ENCODE measurements around the gene PARD3B. TPM values are rescaled to one million over a fixed set of nuclear protein-coding genes. Genes with fewer than 3 reads are reported as not detected.

Gene PARD3B
- total RNA-seq, 1 donor from 2014 or later: 6.5 TPM

- no peaks in the 10 kb centered on the region for H3K27me3 ChIP-seq (ENCODE audit: control insufficient read depth, insufficient read depth, low read length)
- DNase-seq (ENCODE audit: low read depth): no peak
- no peak overlapping the region for H3K4me3 ChIP-seq (ENCODE audit: low read depth, low read length)
- no peaks in the 10 kb centered on the region for H3K36me3 ChIP-seq (ENCODE audit: control insufficient read depth, insufficient read depth, low read length)
- TF ChIP-seq CTCF (IDR thresholded peaks at IDR 0.05; ENCODE audit: insufficient read depth, low read length, poor library complexity, severe bottlenecking): no peak
Measured at GRCh38 chr2:205232086-205232485, 686.8 kb downstream of the PARD3B start.

- peak; percentile 31 for DNase-seq (ENCODE audit: low read depth)
- TF ChIP-seq CTCF (IDR thresholded peaks at IDR 0.05; ENCODE audit: insufficient read depth, low read length, poor library complexity, severe bottlenecking): no peak
- Histone ChIP-seq H3K4me3 (ENCODE audit: low read depth, low read length) (no peak overlapping the region), H3K36me3 (ENCODE audit: control insufficient read depth, insufficient read depth, low read length) (no peaks in the 10 kb centered on the region), H3K27me3 (ENCODE audit: control insufficient read depth, insufficient read depth, low read length) (no peaks in the 10 kb centered on the region)
Measured at GRCh38 chr2:205235434-205235833, 690.2 kb downstream of the PARD3B start.

GRCh38 chr2:205237524-205237923 is 692.2 kb downstream of the PARD3B start:
- H3K36me3 ChIP-seq (ENCODE audit: control insufficient read depth, insufficient read depth, low read length): no peaks in the 10 kb centered on the region
- H3K4me3 ChIP-seq (ENCODE audit: low read depth, low read length): no peak overlapping the region
- H3K27me3 ChIP-seq (ENCODE audit: control insufficient read depth, insufficient read depth, low read length): no peaks in the 10 kb centered on the region
- DNase-seq (ENCODE audit: low read depth): no peak
- TF ChIP-seq CTCF (IDR thresholded peaks at IDR 0.05; ENCODE audit: insufficient read depth, low read length, poor library complexity, severe bottlenecking): no peak

- H3K36me3 ChIP-seq (ENCODE audit: control insufficient read depth, insufficient read depth, low read length): no peaks in the 10 kb centered on the region
- DNase-seq (ENCODE audit: low read depth): no peak
- no peaks in the 10 kb centered on the region for H3K27me3 ChIP-seq (ENCODE audit: control insufficient read depth, insufficient read depth, low read length)
- H3K4me3 ChIP-seq (ENCODE audit: low read depth, low read length): no peak overlapping the region
- no peak for TF ChIP-seq CTCF (IDR thresholded peaks at IDR 0.05; ENCODE audit: insufficient read depth, low read length, poor library complexity, severe bottlenecking)
Measured at GRCh38 chr2:205245001-205245400, 699.7 kb downstream of the PARD3B start.

GRCh38 chr2:205245652-205246051 is 700.4 kb downstream of the PARD3B start:
- no peaks in the 10 kb centered on the region for H3K36me3 ChIP-seq (ENCODE audit: control insufficient read depth, insufficient read depth, low read length)
- H3K4me3 ChIP-seq (ENCODE audit: low read depth, low read length): no peak overlapping the region
- no peak for DNase-seq (ENCODE audit: low read depth)
- no peak for TF ChIP-seq CTCF (IDR thresholded peaks at IDR 0.05; ENCODE audit: insufficient read depth, low read length, poor library complexity, severe bottlenecking)
- H3K27me3 ChIP-seq (ENCODE audit: control insufficient read depth, insufficient read depth, low read length): no peaks in the 10 kb centered on the region

GRCh38 chr2:205259121-205259520 is 713.8 kb downstream of the PARD3B start:
- DNase-seq (ENCODE audit: low read depth): no peak
- no peaks in the 10 kb centered on the region for H3K36me3 ChIP-seq (ENCODE audit: control insufficient read depth, insufficient read depth, low read length)
- TF ChIP-seq CTCF (IDR thresholded peaks at IDR 0.05; ENCODE audit: insufficient read depth, low read length, poor library complexity, severe bottlenecking): no peak
- no peak overlapping the region for H3K4me3 ChIP-seq (ENCODE audit: low read depth, low read length)
- H3K27me3 ChIP-seq (ENCODE audit: control insufficient read depth, insufficient read depth, low read length): no peaks in the 10 kb centered on the region

Measured in kidney epithelial cell (primary cell).